Dendritic cell treated with granulocyte-macrophage colony-stimulating factor and Interleukin-4, amounts not matched to agents 40 ng/mL and 50 ng/mL, for 4 days (primary cell): ENCODE results near the gene RAPGEF1.

Experiments
- H3K27ac Mint-ChIP-seq: one replicate; pipeline ENCODE4 v1.8.0; 2022; ENCODE audit warnings: mild to moderate bottlenecking, mixed read lengths
- H3K27me3 Mint-ChIP-seq: one replicate; pipeline ENCODE4 v1.8.0; 2022; ENCODE audit warnings: mild to moderate bottlenecking, mixed read lengths
- H3K36me3 Mint-ChIP-seq: one replicate; pipeline ENCODE4 v1.8.0; 2022; ENCODE audit warnings: low read depth, mixed read lengths
- H3K4me1 Mint-ChIP-seq: one replicate; pipeline ENCODE4 v1.8.0; 2022; ENCODE audit warnings: low read depth, mixed read lengths
- H3K4me3 Mint-ChIP-seq: one replicate; pipeline ENCODE4 v1.8.0; 2022; ENCODE audit warnings: mild to moderate bottlenecking, moderate library complexity, mixed read lengths
- H3K9me3 Mint-ChIP-seq: one replicate; pipeline ENCODE4 v1.8.0; 2022; ENCODE audit warnings: mixed read lengths
- intact Hi-C: fragments of 100-400 bp; cut with micrococcal nuclease; formaldehyde crosslinking; loops from one replicate; pipeline ENCODE4 v1.15.0; 2022

RAPGEF1 gene

DNA sequence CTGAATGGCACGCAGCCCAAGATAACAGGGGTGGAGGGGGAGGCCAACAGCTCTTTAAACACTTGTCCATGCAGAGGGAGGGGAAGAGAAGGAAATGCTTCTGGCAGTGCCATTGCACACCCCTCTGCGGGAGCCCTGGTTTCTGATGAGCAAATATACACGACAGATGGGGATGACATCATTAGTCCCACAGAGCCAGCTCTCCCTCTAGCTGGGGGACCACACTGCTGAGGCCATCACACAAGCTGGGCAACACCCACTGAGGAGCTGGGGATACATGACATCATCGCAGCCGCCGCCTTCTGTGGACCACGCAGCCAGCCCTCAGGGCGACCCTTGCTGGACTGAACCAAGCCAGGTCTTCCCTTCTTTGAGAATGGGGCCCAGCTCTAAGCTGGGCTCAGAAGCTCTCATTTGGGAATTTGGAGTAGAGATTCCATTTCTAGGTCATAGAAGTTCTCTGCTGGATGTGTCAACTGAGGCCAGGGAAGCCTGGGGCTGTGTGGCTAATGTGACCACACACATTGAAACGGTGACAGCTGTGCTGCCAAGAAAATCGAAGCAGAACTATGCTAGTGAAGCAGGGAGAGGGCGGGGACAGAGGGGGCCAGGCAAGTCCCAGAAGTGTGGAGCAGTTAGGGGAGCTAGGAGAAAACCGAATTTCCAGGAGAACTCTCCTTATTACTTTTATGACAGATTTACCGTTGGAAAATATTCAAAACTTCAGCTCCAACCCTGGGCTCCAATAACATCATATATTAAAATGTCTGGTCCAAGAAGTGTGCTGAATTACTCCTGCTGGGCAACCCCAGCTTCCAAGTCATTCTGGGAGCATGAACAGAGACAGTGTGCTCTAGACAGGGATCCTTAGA lies 115.0 kb downstream of the RAPGEF1 start:
- Mint-ChIP-seq H3K27me3 (no peaks in the 10 kb centered on the region), H3K4me1 (peaks cover 86% of the 10 kb centered on the region), H3K4me3 (peak overlapping the region; percentile 9), H3K9me3 (no peaks in the 10 kb centered on the region), H3K36me3 (peaks cover 99% of the 10 kb centered on the region), H3K27ac (peak overlapping the region; percentile 98)
- intact Hi-C loops = loop anchor here (5.0 kb wide), 1 partner anchor 32 kb away; no protein-coding TSS in a partner anchor

DNA sequence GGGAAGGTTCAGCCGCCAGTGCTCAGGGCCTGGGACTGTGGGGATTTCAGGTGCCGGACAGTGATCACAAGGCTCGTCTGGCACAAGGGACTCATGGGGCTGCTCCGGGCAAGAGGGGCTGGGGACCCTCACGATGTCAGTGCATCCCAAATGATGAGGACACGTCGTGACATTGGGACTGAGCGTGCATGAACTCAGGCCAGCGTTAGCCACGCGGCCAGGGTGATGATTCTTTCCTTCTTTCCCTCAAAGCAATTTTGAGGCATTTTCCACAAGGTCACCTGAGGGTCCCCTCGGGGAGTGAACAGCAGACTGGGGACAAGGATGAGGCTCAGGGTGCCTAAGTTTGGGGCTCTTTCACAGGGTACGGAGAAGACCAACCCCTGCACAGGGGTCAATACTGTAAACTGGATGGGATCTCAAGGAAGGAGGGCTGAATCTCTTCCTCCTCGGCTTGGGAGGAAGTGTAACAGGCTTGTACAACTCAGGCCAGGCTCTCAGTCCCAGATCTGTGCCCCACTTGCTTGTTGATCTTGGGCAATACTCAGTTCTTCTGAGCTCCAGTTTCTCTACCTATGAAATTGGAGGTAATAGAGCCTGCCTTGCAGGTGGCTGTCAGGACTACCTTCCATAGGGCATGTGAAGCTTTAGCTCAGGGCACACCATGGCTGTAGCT lies 116.1 kb downstream of the RAPGEF1 start:
- peaks cover 99% of the 10 kb centered on the region for H3K36me3 Mint-ChIP-seq
- no peak overlapping the region for H3K4me3 Mint-ChIP-seq
- H3K4me1 Mint-ChIP-seq = peaks cover 87% of the 10 kb centered on the region
- no peaks in the 10 kb centered on the region for H3K27me3 Mint-ChIP-seq
- H3K9me3 Mint-ChIP-seq = no peaks in the 10 kb centered on the region
- intact Hi-C loops = loop anchor here (5.0 kb wide), 1 partner anchor 34 kb away; no protein-coding TSS in a partner anchor
- H3K27ac Mint-ChIP-seq = peak overlapping the region; percentile 98

GRCh38 chr9:131622523-131622922 lies 117.4 kb downstream of the RAPGEF1 start:
- Mint-ChIP-seq H3K27me3 (no peaks in the 10 kb centered on the region), H3K4me1 (peaks cover 87% of the 10 kb centered on the region), H3K9me3 (no peaks in the 10 kb centered on the region), H3K4me3 (no peak overlapping the region), H3K27ac (peak overlapping the region; percentile 98), H3K36me3 (peaks cover 99% of the 10 kb centered on the region)
- intact Hi-C loops = loop anchor here (5.0 kb wide), 1 partner anchor 35 kb away; no protein-coding TSS in a partner anchor

DNA sequence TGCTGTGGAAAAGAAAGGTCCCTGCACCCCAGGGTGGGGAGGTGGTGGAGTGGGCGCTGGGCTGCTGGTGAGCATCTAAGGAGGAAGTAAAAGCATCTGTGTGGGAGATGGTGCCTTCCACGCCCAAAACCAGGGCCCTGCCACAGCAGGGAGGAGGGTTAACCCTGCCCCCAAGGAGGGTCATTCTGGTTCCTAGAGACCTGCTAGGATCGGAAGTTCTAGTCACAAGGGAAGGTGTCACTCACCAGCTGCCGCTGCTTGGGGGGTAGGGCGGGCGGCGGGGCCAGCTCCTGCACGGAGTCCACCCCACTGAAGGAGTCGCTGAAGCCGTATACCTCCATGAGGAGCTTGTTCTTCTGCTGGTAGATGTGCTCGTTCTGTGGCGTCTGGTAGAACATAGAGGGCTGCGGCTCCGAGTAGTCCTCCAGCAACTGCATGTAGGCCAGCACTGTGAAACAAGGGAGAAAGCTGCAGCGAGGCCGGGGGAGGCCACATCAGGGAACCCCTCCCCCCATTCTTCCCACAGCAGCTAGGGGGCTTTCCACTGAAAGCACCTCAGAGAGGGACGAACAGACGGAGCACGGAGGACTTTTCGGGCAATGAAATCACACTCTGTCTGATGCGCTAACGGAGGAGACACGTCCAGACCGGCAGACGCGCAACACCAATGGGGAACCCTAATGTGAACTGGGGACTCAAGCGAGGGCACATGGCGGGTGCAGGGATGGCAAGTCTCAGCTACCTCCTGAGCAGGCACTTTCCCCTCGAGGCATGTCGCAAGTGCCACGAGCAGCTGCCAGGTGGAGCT lies 118.1 kb downstream of the RAPGEF1 start:
- peaks cover 99% of the 10 kb centered on the region for H3K36me3 Mint-ChIP-seq
- H3K27ac Mint-ChIP-seq = peak overlapping the region; percentile 98
- H3K4me1 Mint-ChIP-seq = peaks cover 89% of the 10 kb centered on the region
- intact Hi-C loops = loop anchor here (5.0 kb wide), 1 partner anchor 36 kb away; no protein-coding TSS in a partner anchor
- H3K27me3 Mint-ChIP-seq = no peaks in the 10 kb centered on the region
- peak overlapping the region; percentile 45 for H3K4me3 Mint-ChIP-seq
- no peaks in the 10 kb centered on the region for H3K9me3 Mint-ChIP-seq

DNA sequence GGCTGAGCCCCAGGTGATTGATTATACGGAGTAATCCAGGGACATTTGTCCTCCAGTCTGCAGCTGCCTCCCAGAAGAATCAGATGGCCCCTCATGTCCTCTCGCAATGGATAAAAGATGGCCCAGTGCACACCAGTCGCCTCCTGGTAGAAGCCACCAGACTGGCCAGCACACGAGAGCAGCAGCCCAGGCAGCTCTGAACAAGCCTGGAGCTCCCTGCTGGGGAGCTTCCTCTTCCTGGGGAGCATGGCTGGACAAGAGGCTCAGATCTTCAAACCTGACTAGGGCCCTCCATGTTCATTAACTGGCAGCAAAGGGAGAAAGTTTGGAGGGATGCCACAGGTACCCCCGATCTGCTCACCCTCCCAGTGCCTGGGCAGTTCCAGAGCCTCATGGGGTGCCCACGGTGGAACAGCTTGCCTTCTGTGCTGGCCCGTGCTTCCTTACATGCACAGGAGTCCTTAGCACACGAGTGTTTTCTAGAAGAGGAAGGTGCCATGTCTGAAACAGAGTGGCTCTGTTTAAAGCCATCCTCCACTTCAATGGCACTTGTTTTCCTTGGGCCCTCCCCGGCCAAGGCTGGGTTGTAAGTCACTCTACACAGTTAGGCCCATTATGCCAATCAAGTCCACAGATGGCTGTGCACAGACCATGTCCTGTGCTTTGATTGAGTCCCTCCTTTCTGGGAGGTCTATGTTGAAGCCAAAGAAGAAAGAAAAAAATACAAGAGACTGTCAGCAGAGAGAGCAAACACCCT lies 118.9 kb downstream of the RAPGEF1 start:
- H3K4me1 Mint-ChIP-seq = peaks cover 86% of the 10 kb centered on the region
- H3K27me3 Mint-ChIP-seq = no peaks in the 10 kb centered on the region
- peaks cover 99% of the 10 kb centered on the region for H3K36me3 Mint-ChIP-seq
- H3K9me3 Mint-ChIP-seq = no peaks in the 10 kb centered on the region
- H3K4me3 Mint-ChIP-seq = peak overlapping the region; percentile 45
- intact Hi-C loops = loop anchor here (5.0 kb wide), 1 partner anchor 36 kb away; no protein-coding TSS in a partner anchor
- peak overlapping the region; percentile 98 for H3K27ac Mint-ChIP-seq

DNA sequence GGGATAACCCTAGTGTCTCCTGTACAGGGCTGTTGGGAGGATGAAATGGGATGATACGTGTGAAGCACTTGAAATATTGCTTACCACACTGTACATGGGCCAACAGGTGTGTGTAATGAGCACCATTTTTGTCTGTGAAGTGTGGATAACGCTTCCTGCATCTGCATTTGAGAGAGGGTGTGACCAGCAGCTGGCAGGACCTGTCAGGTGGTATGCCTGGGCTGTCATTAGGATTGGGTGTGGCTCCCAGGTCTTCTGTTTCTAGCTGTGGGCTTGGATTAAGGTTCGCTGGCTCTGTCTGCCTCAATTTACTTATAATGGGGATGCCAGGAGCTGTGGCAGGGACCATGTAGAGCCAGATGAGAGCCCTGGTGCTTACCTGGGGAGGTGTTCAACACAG lies 120.2 kb downstream of the RAPGEF1 start:
- H3K4me3 Mint-ChIP-seq = no peak overlapping the region
- intact Hi-C loops = loop anchor here (5.0 kb wide), 1 partner anchor 38 kb away; no protein-coding TSS in a partner anchor
- peaks cover 99% of the 10 kb centered on the region for H3K36me3 Mint-ChIP-seq
- no peaks in the 10 kb centered on the region for H3K27me3 Mint-ChIP-seq
- no peaks in the 10 kb centered on the region for H3K9me3 Mint-ChIP-seq
- peak overlapping the region; percentile 98 for H3K27ac Mint-ChIP-seq
- peaks cover 82% of the 10 kb centered on the region for H3K4me1 Mint-ChIP-seq

- H3K9me3 Mint-ChIP-seq = no peaks in the 10 kb centered on the region
Observed at GRCh38 chr9:131618785-131619184, 121.1 kb downstream of the RAPGEF1 start.

GRCh38 chr9:131618071-131618479 lies 121.8 kb downstream of the RAPGEF1 start:
- Mint-ChIP-seq H3K27ac (peak overlapping the region; percentile 98), H3K36me3 (peaks cover 99% of the 10 kb centered on the region), H3K27me3 (no peaks in the 10 kb centered on the region), H3K4me3 (no peak overlapping the region), H3K4me1 (peaks cover 81% of the 10 kb centered on the region), H3K9me3 (no peaks in the 10 kb centered on the region)
- intact Hi-C loops = no loop called here

More at GRCh38 chr9:131618785-131619184, 121.1 kb downstream of the RAPGEF1 start:
- Mint-ChIP-seq H3K4me1 (peaks cover 81% of the 10 kb centered on the region), H3K4me3 (no peak overlapping the region), H3K27me3 (no peaks in the 10 kb centered on the region), H3K36me3 (peaks cover 99% of the 10 kb centered on the region), H3K27ac (peak overlapping the region; percentile 98)
- intact Hi-C loops = no loop called here

DNA sequence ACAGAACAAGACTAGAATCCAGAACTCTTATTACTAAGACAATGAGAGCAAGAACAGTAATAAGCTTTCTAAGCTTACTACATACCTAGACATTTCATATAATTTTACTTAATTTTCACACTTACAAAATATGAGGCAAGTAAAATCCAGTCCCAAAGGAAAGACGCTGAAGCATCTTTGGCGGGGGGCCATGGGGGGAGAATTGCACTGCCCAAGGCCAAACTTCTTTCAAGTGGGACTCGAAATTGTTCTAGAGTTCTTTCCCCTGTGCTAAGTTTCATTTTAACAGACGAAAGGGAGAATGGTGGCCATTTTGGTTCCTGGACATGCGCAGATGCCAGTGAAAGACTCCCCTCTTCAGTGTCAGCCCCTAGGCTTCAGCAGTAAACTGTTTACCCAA lies 122.3 kb downstream of the RAPGEF1 start:
- intact Hi-C loops = no loop called here
- Mint-ChIP-seq H3K4me3 (no peak overlapping the region), H3K9me3 (no peaks in the 10 kb centered on the region), H3K36me3 (peaks cover 99% of the 10 kb centered on the region), H3K27me3 (no peaks in the 10 kb centered on the region), H3K27ac (peak overlapping the region; percentile 98), H3K4me1 (peaks cover 81% of the 10 kb centered on the region)

- H3K27me3 Mint-ChIP-seq = no peaks in the 10 kb centered on the region
- H3K36me3 Mint-ChIP-seq = peaks cover 100% of the 10 kb centered on the region
- peak overlapping the region; percentile 98 for H3K27ac Mint-ChIP-seq
- H3K4me1 Mint-ChIP-seq = peaks cover 83% of the 10 kb centered on the region
- H3K4me3 Mint-ChIP-seq = no peak overlapping the region
- H3K9me3 Mint-ChIP-seq = no peaks in the 10 kb centered on the region
- intact Hi-C loops = no loop called here
Observed at GRCh38 chr9:131616983-131617604, 122.8 kb downstream of the RAPGEF1 start.

- peak overlapping the region; percentile 73 for H3K27ac Mint-ChIP-seq
- peaks cover 78% of the 10 kb centered on the region for H3K4me1 Mint-ChIP-seq
- peaks cover 100% of the 10 kb centered on the region for H3K36me3 Mint-ChIP-seq
- intact Hi-C loops = no loop called here
- no peaks in the 10 kb centered on the region for H3K27me3 Mint-ChIP-seq
- H3K4me3 Mint-ChIP-seq = no peak overlapping the region
- no peaks in the 10 kb centered on the region for H3K9me3 Mint-ChIP-seq
Observed at GRCh38 chr9:131614340-131614915, 125.4 kb downstream of the RAPGEF1 start.

GRCh38 chr9:131613921-131614320 lies 126.0 kb downstream of the RAPGEF1 start:
- H3K9me3 Mint-ChIP-seq = no peaks in the 10 kb centered on the region
- peak overlapping the region; percentile 73 for H3K27ac Mint-ChIP-seq
- intact Hi-C loops = no loop called here
- peaks cover 78% of the 10 kb centered on the region for H3K4me1 Mint-ChIP-seq
- no peak overlapping the region for H3K4me3 Mint-ChIP-seq
- no peaks in the 10 kb centered on the region for H3K27me3 Mint-ChIP-seq
- peaks cover 100% of the 10 kb centered on the region for H3K36me3 Mint-ChIP-seq
